Measurements from ENCODE around the gene STK38L. TPM values are rescaled to one million over a fixed set of nuclear protein-coding genes. Genes with fewer than 3 reads are reported as not detected.

Gene STK38L
- total RNA-seq, 1 donor from 2014 or later, result 22.2 TPM

DNA sequence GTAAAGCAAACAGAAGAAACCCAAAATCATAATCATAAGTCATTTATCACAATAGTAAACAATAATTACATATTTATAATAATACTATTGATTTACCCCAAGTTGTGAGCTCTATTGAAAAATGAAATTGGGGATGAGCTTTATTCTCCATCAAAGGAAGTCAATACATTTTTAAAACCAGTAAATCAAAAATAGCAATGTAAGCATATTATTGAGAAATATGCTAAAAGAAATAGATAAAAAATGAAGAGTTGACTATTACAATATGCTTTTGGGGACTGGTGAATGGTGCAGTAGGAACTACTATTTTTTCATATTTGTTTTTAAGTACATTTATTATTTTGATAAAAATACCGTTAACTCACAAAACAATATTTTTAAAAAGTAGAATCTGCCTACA is 31.2 kb upstream of the STK38L start:
- no peak for DNase-seq
- no peak overlapping the region for H3K4me3 ChIP-seq
- H3K36me3 ChIP-seq, result no peaks in the 10 kb centered on the region
- H3K4me1 ChIP-seq, result no peaks in the 10 kb centered on the region
- intact Hi-C loops (cut with DNase I), result no loop called here
- no peak overlapping the region for H3K27ac ChIP-seq
- H3K27me3 ChIP-seq (ENCODE audit: low read depth), result no peaks in the 10 kb centered on the region
- ATAC-seq, result no peak
- peaks cover 8% of the 10 kb centered on the region for H3K9me3 ChIP-seq
- TF ChIP-seq, protein P1, sequence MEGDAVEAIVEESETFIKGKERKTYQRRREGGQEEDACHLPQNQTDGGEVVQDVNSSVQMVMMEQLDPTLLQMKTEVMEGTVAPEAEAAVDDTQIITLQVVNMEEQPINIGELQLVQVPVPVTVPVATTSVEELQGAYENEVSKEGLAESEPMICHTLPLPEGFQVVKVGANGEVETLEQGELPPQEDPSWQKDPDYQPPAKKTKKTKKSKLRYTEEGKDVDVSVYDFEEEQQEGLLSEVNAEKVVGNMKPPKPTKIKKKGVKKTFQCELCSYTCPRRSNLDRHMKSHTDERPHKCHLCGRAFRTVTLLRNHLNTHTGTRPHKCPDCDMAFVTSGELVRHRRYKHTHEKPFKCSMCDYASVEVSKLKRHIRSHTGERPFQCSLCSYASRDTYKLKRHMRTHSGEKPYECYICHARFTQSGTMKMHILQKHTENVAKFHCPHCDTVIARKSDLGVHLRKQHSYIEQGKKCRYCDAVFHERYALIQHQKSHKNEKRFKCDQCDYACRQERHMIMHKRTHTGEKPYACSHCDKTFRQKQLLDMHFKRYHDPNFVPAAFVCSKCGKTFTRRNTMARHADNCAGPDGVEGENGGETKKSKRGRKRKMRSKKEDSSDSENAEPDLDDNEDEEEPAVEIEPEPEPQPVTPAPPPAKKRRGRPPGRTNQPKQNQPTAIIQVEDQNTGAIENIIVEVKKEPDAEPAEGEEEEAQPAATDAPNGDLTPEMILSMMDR (IDR thresholded peaks at IDR 0.05), result no peak

GRCh38 chr12:27213304-27213703 is 30.8 kb upstream of the STK38L start:
- ATAC-seq (no peak), DNase-seq (no peak)
- intact Hi-C loops (cut with DNase I), result no loop called here
- peaks cover 8% of the 10 kb centered on the region for H3K9me3 ChIP-seq
- H3K4me1 ChIP-seq, result no peaks in the 10 kb centered on the region
- no peak overlapping the region for H3K4me3 ChIP-seq
- no peaks in the 10 kb centered on the region for H3K27me3 ChIP-seq (ENCODE audit: low read depth)
- no peak overlapping the region for H3K27ac ChIP-seq
- TF ChIP-seq, protein P1 (IDR thresholded peaks at IDR 0.05), result no peak
- no peaks in the 10 kb centered on the region for H3K36me3 ChIP-seq

DNA sequence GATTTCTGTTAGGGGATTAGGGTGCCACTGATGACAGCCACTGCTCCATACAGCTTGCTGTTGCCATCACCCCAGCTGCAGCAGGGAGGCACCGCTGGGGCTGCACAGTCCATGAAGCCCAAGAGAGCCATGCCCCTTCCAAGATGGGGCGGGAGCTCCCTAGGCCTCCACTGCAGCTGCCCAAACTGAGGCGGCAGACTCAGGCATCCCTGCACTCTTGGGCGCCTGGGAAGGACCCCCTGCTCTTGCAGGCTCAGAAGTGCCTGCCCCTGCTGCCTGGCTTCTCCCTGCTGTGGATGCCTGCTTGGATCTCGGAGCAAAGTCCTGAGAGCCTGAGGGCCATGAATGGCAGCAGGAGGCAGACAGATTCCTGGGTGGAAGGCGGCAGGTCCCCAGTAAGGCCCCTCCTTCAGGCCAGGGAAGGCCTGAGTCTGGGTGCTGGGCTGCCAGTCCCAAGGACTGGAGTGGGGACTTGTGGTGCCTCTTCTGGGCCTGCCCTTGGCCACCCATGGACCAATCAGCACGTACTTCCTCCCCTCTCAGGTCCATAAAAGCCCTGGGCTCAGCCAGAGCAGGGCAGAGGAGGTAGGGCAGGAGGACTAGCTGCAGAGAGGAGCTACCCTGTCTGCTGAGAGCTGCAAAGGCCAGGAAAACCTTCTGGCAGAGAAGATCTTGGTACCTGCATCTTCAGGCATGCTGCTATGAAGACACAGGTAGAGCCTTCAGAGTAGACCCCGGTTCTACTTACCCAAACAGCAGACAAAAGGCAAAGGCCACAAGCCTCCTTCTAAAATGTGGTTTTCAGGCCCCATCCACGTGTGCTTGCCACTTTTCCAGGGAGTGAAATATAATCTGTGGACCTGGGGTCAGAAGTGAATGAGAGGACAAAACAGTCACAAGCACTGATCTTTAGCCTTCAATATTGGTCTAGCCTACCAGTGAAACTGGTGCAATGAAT is 30.0 kb upstream of the STK38L start:
- Histone ChIP-seq H3K27me3 (ENCODE audit: low read depth) (no peaks in the 10 kb centered on the region), H3K9me3 (peaks cover 7% of the 10 kb centered on the region), H3K4me3 (no peak overlapping the region), H3K36me3 (no peaks in the 10 kb centered on the region), H3K27ac (no peak overlapping the region), H3K4me1 (no peaks in the 10 kb centered on the region)
- no peak for DNase-seq
- TF ChIP-seq, protein P1 (IDR thresholded peaks at IDR 0.05), result no peak
- intact Hi-C loops (cut with DNase I), result no loop called here
- no peak for ATAC-seq

GRCh38 chr12:27217590-27217989 is 26.5 kb upstream of the STK38L start:
- intact Hi-C loops (cut with DNase I), result no loop called here
- DNase-seq (no peak), ATAC-seq (no peak)
- Histone ChIP-seq H3K4me1 (no peaks in the 10 kb centered on the region), H3K9me3 (no peaks in the 10 kb centered on the region), H3K27me3 (ENCODE audit: low read depth) (no peaks in the 10 kb centered on the region), H3K4me3 (no peak overlapping the region), H3K36me3 (no peaks in the 10 kb centered on the region), H3K27ac (no peak overlapping the region)
- TF ChIP-seq, protein P1 (IDR thresholded peaks at IDR 0.05), result no peak

GRCh38 chr12:27219693-27220054 is 24.4 kb upstream of the STK38L start:
- Histone ChIP-seq H3K4me1 (no peaks in the 10 kb centered on the region), H3K27ac (no peak overlapping the region), H3K9me3 (no peaks in the 10 kb centered on the region), H3K4me3 (no peak overlapping the region), H3K36me3 (no peaks in the 10 kb centered on the region), H3K27me3 (ENCODE audit: low read depth) (no peaks in the 10 kb centered on the region)
- TF ChIP-seq, protein P1 (IDR thresholded peaks at IDR 0.05), result no peak
- no peak for ATAC-seq
- intact Hi-C loops (cut with DNase I), result no loop called here
- DNase-seq, result no peak
